GM12875 (cell line): ENCODE measurements around the gene PARN.

Source experiments
- H3K4me3 ChIP-seq: one replicate; pipeline ENCODE4 v1.5.1; 2011; ENCODE audit warnings: low read depth, low read length, control low read depth
- CTCF ChIP-seq: IDR thresholded peaks from 2 replicates; pipeline ENCODE4 v1.5.1; 2011; ENCODE audit warnings: low read depth, mild to moderate bottlenecking, control low read depth, inconsistent platforms, low read length, moderate library complexity, borderline replicate concordance; ENCODE audit not compliant: insufficient read depth

PARN gene

GRCh38 chr16:14485121-14485551, 144.9 kb downstream of the PARN start:
- no peak for TF ChIP-seq CTCF
- no peak overlapping the region for H3K4me3 ChIP-seq

GRCh38 chr16:14483819-14484385, 146.2 kb downstream of the PARN start:
- H3K4me3 ChIP-seq, result no peak overlapping the region
- no peak for TF ChIP-seq CTCF

GRCh38 chr16:14476183-14476582, 153.9 kb downstream of the PARN start:
- no peak overlapping the region for H3K4me3 ChIP-seq
- no peak for TF ChIP-seq CTCF

GRCh38 chr16:14475370-14476139, 154.5 kb downstream of the PARN start:
- H3K4me3 ChIP-seq, result no peak overlapping the region
- no peak for TF ChIP-seq CTCF

- H3K4me3 ChIP-seq, result no peak overlapping the region
- no peak for TF ChIP-seq CTCF
Observed at GRCh38 chr16:14473488-14473887, 156.6 kb downstream of the PARN start.

GRCh38 chr16:14472357-14472756, 157.7 kb downstream of the PARN start:
- no peak overlapping the region for H3K4me3 ChIP-seq
- TF ChIP-seq CTCF, result no peak

GRCh38 chr16:14470788-14471187, 159.3 kb downstream of the PARN start:
- no peak for TF ChIP-seq CTCF
- no peak overlapping the region for H3K4me3 ChIP-seq
